Neuron (in vitro differentiated cells): ENCODE data around the gene CD79B.
"Not testable (repeated sequence)": the region's sequence is repeated elsewhere in the genome, so short reads cannot be mapped to it uniquely, and the experiment has no call there.

ENCODE experiments used
- H2AFZ ChIP-seq: one replicate; pipeline ENCODE4 v1.6.1; 2013; ENCODE audit warnings: low read depth, mild to moderate bottlenecking, inconsistent platforms, low read length, moderate library complexity
- H3K27me3 ChIP-seq: one replicate; pipeline ENCODE4 v1.6.1; 2013; ENCODE audit warnings: low read length; ENCODE audit not compliant: insufficient read depth
- H3K36me3 ChIP-seq: one replicate; pipeline ENCODE4 v1.6.1; 2013; ENCODE audit warnings: low read length; ENCODE audit not compliant: insufficient read depth
- H3K4me1 ChIP-seq: one replicate; pipeline ENCODE4 v1.6.1; 2013; ENCODE audit warnings: low read length; ENCODE audit not compliant: insufficient read depth
- H3K4me3 ChIP-seq: 2 replicates; pipeline ENCODE4 v1.5.1; 2013; ENCODE audit warnings: mild to moderate bottlenecking, low read length, moderate library complexity
- H3K9me3 ChIP-seq: one replicate; pipeline ENCODE4 v1.6.1; 2013; ENCODE audit warnings: low read length

CD79B gene

GRCh38 chr17:63920050-63920449, 12.1 kb downstream of the CD79B start:
- H3K27me3 ChIP-seq, H3K4me3 ChIP-seq, H2AFZ ChIP-seq, H3K4me1 ChIP-seq, H3K36me3 ChIP-seq, H3K9me3 ChIP-seq: not testable (repeated sequence)

DNA sequence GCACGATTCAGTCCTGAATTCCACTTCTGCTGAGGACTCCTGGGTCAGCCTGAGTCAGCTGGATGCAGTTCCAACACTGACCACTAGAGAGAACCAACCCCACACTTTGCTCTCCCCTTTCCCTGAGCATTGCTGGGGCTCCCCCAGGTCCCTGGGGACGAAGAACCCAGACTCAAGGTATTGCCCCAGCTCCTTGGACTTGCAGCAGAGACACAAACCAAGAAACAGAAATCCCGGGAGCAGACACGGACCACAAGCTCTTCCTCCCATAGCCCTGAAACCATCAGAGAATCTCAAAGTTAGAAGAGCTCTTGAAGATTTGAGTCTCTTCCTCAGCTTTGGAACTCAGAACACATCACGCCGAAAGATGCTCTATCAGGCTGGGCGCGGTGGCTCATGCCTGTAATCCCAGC, 12.8 kb downstream of the CD79B start:
- no peaks in the 10 kb centered on the region for H3K4me1 ChIP-seq
- H3K4me3 ChIP-seq: no peak overlapping the region
- H3K9me3 ChIP-seq: no peaks in the 10 kb centered on the region
- no peaks in the 10 kb centered on the region for H3K36me3 ChIP-seq
- H3K27me3 ChIP-seq: peaks cover 6% of the 10 kb centered on the region
- no peak overlapping the region for H2AFZ ChIP-seq

DNA sequence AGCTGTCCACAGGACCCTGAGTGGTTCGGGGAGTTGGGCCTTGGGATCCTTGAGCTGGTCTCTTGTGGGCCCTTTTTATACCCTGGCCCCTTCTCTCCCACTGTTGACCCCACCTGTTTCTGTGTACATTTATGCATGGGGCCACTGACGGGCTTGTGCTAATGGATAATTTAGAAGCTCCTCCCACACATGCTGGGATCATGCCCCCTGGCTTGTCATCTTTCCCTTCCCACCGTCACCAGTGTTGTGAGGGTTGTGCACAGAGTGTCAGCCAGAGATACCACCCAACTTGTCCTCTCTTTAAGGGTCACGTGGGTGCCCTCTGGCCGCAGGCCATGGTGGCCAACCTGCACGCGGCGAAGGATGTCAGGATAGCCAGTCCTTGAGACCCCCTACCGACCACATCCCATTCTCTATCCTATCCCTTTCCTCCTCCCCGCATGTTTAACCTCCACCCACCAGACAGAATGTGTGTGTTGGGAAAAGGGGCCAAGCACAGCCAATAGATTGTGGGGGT, 13.3 kb downstream of the CD79B start, which contains the start of gene GH1:
TSS of gene GH1 (minus strand) at position 51 of the 517 bp plus-strand sequence. CDS start 63 bp downstream, outside the sequence.
- not testable (repeated sequence) for H3K36me3 ChIP-seq, H3K9me3 ChIP-seq, H2AFZ ChIP-seq, H3K27me3 ChIP-seq, H3K4me1 ChIP-seq, H3K4me3 ChIP-seq

DNA sequence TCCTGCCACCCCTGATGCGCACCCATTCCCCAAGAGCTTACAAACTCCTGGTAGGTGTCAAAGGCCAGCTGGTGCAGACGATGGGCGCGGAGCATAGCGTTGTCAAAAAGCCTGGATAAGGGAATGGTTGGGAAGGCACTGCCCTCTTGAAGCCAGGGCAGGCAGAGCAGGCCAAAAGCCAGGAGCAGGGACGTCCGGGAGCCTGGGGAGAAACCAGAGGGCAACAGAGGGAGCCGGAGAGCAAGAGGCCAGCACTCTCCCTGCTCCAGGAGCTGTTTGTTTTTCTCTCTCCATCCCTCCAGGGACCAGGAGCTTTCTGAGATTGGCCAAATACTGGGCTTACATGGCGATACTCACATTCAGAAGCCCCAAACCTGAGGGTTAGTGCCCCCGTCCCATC, 13.8 kb downstream of the CD79B start:
- no peak overlapping the region for H3K4me3 ChIP-seq
- no peaks in the 10 kb centered on the region for H3K9me3 ChIP-seq
- no peaks in the 10 kb centered on the region for H3K4me1 ChIP-seq
- peaks cover 6% of the 10 kb centered on the region for H3K27me3 ChIP-seq
- H3K36me3 ChIP-seq: no peaks in the 10 kb centered on the region
- no peak overlapping the region for H2AFZ ChIP-seq

DNA sequence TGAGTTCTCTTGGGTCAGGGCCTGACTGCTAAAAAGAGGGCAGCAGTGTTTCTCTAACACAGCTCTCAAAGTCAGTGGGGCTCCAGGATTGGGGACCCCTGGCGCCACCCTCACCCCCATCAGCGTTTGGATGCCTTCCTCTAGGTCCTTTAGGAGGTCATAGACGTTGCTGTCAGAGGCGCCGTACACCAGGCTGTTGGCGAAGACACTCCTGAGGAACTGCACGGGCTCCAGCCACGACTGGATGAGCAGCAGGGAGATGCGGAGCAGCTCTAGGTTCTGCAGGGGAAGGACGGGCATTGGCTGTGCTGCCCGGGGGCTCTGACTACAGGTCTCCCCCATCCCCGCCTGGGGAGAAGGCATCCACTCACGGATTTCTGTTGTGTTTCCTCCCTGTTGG, 14.5 kb downstream of the CD79B start:
- H3K4me3 ChIP-seq: no peak overlapping the region

DNA sequence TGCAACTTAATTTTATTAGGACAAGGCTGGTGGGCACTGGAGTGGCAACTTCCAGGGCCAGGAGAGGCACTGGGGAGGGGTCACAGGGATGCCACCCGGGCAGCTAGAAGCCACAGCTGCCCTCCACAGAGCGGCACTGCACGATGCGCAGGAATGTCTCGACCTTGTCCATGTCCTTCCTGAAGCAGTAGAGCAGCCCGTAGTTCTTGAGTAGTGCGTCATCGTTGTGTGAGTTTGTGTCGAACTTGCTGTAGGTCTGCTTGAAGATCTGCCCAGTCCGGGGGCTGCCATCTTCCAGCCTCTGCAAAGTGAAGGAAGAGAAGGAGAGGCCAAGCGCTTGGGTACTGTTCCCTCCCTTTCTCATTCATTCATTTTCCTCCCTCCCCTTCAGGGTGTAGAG, 14.9 kb downstream of the CD79B start:
- not testable (repeated sequence) for H3K9me3 ChIP-seq, H3K4me3 ChIP-seq

More for the DNA sequence above, 14.5 kb downstream of the CD79B start:
- no peaks in the 10 kb centered on the region for H3K4me1 ChIP-seq
- peaks cover 6% of the 10 kb centered on the region for H3K27me3 ChIP-seq
- no peaks in the 10 kb centered on the region for H3K9me3 ChIP-seq
- no peak overlapping the region for H2AFZ ChIP-seq
- no peaks in the 10 kb centered on the region for H3K36me3 ChIP-seq

GRCh38 chr17:63916566-63917185, 15.5 kb downstream of the CD79B start:
- Histone ChIP-seq H3K4me3 (no peak overlapping the region), H2AFZ (no peak overlapping the region), H3K4me1 (no peaks in the 10 kb centered on the region), H3K9me3 (no peaks in the 10 kb centered on the region), H3K27me3 (peaks cover 6% of the 10 kb centered on the region), H3K36me3 (no peaks in the 10 kb centered on the region)

More for the DNA sequence above, 14.9 kb downstream of the CD79B start:
- not testable (repeated sequence) for H3K4me1 ChIP-seq, H3K27me3 ChIP-seq, H3K36me3 ChIP-seq, H2AFZ ChIP-seq

DNA sequence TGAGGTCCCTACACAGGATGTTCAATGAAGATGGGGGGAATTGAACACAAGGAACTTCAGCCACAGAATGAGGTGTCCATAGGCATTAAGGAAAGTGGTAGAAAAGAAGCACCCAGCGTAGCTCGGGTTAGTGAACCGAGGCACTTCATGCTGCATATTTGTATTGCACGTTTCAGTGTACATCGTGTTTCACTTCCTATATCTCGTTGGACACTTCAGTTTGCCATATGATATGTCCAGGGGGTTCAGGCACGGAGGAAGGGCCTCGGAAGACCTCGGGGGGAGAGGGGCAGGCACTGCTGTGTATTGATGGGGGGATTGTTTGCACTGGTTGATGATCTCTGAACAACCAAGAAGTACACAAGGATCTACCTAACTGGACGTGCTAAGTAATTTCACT, 16.4 kb downstream of the CD79B start:
- H2AFZ ChIP-seq, H3K9me3 ChIP-seq, H3K27me3 ChIP-seq, H3K4me1 ChIP-seq, H3K4me3 ChIP-seq, H3K36me3 ChIP-seq: not testable (repeated sequence)

- H3K4me1 ChIP-seq: no peaks in the 10 kb centered on the region
- no peak overlapping the region for H3K4me3 ChIP-seq
- no peaks in the 10 kb centered on the region for H3K36me3 ChIP-seq
- H2AFZ ChIP-seq: no peak overlapping the region
- no peaks in the 10 kb centered on the region for H3K9me3 ChIP-seq
- H3K27me3 ChIP-seq: peaks cover 6% of the 10 kb centered on the region
These were observed 17.7 kb downstream of the CD79B start for GRCh38 chr17:63914471-63914870.

GRCh38 chr17:63911657-63912100, 20.5 kb downstream of the CD79B start:
- H3K4me1 ChIP-seq: no peaks in the 10 kb centered on the region
- no peak overlapping the region for H3K4me3 ChIP-seq
- no peaks in the 10 kb centered on the region for H3K27me3 ChIP-seq
- H2AFZ ChIP-seq: no peak overlapping the region
- no peaks in the 10 kb centered on the region for H3K9me3 ChIP-seq
- no peaks in the 10 kb centered on the region for H3K36me3 ChIP-seq

DNA sequence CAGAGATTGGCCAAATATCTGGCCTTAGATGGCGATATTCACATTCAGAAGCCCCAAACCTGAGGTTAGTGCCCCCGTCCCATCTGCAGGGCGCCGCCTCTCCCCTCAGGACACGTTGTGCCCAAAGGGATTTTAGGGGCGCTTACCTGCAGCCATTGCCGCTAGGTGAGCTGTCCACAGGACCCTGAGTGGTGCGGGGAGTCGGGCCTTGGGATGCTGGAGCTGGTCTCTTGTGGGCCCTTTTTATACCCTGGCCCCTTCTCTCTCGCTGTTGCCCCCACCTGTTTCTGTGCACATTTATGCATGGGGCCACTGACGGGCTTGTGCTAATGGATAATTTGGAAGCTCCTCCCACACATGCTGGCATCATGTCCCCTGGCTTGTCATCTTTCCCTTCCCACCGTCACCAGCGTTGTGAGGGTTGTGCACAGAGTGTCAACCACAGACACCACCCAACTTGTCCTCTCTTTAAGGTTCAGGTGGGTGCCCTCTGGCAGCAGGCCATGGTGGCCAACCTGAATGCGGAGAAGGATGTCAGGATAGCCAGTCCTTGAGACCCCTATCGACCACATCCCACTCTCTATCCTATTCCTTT, 21.0 kb downstream of the CD79B start, which contains the start of gene CSHL1:
TSS of gene CSHL1 (minus strand) at position 218 of the 595 bp plus-strand sequence. CDS start at position 156, 62 bp downstream.
- Histone ChIP-seq H3K9me3 (no peaks in the 10 kb centered on the region), H3K4me1 (no peaks in the 10 kb centered on the region), H3K36me3 (no peaks in the 10 kb centered on the region), H3K4me3 (no peak within 1 kb of the TSS), H3K27me3 (no peaks in the 10 kb centered on the region), H2AFZ (no peak within 1 kb of the TSS)

DNA sequence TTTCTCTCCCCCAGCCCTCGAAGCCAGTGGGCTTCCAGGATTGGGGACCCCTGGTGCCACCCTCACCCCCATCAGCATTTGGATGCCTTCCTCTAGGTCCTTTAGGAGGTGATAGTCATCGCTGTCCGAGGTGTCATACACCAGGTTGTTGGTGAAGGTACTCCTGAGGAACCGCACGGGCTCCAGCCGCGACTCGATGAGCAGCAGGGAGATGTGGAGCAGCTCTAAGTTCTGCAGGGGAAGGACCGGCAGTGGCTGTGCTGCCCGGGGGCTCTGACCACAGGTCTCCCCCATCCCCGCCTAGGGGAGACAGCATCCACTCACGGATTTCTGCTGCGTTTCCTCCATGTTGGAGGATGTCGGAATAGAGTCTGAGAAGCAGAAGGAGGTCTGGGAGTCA, 22.0 kb downstream of the CD79B start:
- Histone ChIP-seq H3K27me3 (no peaks in the 10 kb centered on the region), H3K9me3 (no peaks in the 10 kb centered on the region), H3K36me3 (no peaks in the 10 kb centered on the region), H3K4me1 (no peaks in the 10 kb centered on the region), H3K4me3 (no peak overlapping the region), H2AFZ (no peak overlapping the region)

GRCh38 chr17:63909586-63909985, 22.5 kb downstream of the CD79B start:
- H3K9me3 ChIP-seq, H3K36me3 ChIP-seq, H3K4me1 ChIP-seq, H2AFZ ChIP-seq, H3K27me3 ChIP-seq, H3K4me3 ChIP-seq: not testable (repeated sequence)
